Thyroid gland (tissue), 4 donors: ENCODE results near the gene GSG1L. TPM values are rescaled to one million over a fixed set of nuclear protein-coding genes. Genes with fewer than 3 reads are reported as not detected.
"Not testable (repeated sequence)": the region's sequence is repeated elsewhere in the genome, so short reads cannot be mapped to it uniquely, and the experiment has no call there.

Source experiments
- DNase-seq, 2 donors: peaks; one replicate each; pipeline ENCODE4 v3.0.0-alpha.2; 2019
- H3K27ac ChIP-seq, 3 donors: fragments of 200-600 bp; sonication (generic); 1 replicate in 2 of 3; 2 replicates in 1 of 3; pipeline ENCODE4 v1.5.1; 2016 to 2019; ENCODE audit warnings: mild to moderate bottlenecking in 1 of 3, moderate library complexity in 1 of 3
- H3K27me3 ChIP-seq: fragments of 200-600 bp; sonication (generic); one replicate; pipeline ENCODE4 v1.5.1; 2019
- H3K36me3 ChIP-seq, 2 donors: fragments of 200-600 bp; sonication (generic); one replicate each; pipeline ENCODE4 v1.5.1; 2016 to 2019
- H3K4me1 ChIP-seq, 2 donors: fragments of 200-600 bp; sonication (generic); one replicate each; pipeline ENCODE4 v1.5.1; 2017 to 2019
- H3K4me3 ChIP-seq, 3 donors: fragments of 200-600 bp; sonication (generic); replicated peaks in 1 of 3; 1 replicate in 2 of 3; 2 replicates in 1 of 3; pipeline ENCODE4 v1.5.1; 2016; ENCODE audit warnings: mild to moderate bottlenecking in 1 of 3
- H3K9me3 ChIP-seq: fragments of 200-600 bp; sonication (generic); one replicate; pipeline ENCODE4 v1.5.1; 2017
- POLR2A ChIP-seq, 2 donors: fragments of 450-650 bp; IDR thresholded peaks; one replicate each; pipeline ENCODE4 v1.6.1; 2017; ENCODE audit warnings: antibody characterized with exemption in 2 of 2, mild to moderate bottlenecking in 2 of 2, moderate library complexity in 1 of 2
- WGBS, 2 donors: methylation state at CpG; one replicate each; pipeline ENCODE4 v1.1.5; 2017; 5-methylcytosine and 5-hydroxymethylcytosine counted together
- intact Hi-C: fragments of 100-400 bp; cut with DNase I; formaldehyde crosslinking; loops from one replicate; pipeline ENCODE4 v1.15.1; 2023
- total RNA-seq, 4 donors: library from RNA; depleted of rRNA; stranded (reverse); fragments of >200 nt; gene quantifications; one replicate each; pipeline ENCODE4 v1.2.3, GENCODE V29; 2016
- TF ChIP-seq, protein P1 (sequence below), 6 experiments: fragments of 200-600 bp in 3 of 6; fragments of 450-650 bp in 3 of 6; sonication (generic) in 3 of 6; IDR thresholded peaks; one replicate each; pipeline ENCODE4 v1.5.1; 2016 to 2019; ENCODE audit warnings: antibody characterized with exemption in 6 of 6, mild to moderate bottlenecking in 2 of 6, inconsistent platforms in 1 of 6, moderate library complexity in 1 of 6

GSG1L gene
- total RNA-seq, 4 donors from 2014 or later, result not detected

DNA sequence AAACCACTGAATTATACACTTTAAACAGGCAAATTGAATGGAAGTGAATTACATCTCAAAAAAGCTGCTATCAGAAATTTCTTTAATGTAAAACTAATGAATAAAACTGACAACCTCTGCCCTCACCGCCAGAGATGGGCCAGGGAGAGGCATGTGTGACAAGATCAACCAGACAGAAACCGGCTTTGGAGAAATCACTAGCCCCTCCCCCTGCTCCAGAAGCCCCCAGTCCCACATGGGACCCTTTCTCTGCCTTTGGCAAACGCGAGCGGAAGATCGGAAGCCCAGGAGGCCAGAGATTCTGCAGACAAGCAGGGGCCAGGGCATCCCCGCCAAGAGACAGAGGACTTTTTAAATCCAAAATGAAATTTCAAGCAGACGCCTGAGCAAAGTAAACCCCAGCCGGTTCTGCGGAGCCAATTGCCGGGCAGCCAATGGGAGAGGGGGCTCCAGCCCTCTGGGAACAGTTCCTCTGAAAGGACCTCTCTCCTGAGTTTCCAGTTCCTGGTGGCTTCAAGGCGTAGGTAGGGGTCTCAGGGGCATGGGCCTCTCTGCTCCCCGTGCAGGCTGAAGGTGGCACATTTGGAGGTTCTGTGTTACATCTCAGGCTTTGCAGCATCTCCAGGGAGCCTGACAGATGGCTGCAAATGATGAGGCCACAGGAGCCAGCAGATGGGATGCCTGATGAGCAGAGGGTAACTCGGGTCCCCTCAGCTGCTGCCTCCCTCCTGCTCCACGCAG lies 118.1 kb downstream of the GSG1L start:
- intact Hi-C loops, result no loop called here
- TF ChIP-seq, protein P1, sequence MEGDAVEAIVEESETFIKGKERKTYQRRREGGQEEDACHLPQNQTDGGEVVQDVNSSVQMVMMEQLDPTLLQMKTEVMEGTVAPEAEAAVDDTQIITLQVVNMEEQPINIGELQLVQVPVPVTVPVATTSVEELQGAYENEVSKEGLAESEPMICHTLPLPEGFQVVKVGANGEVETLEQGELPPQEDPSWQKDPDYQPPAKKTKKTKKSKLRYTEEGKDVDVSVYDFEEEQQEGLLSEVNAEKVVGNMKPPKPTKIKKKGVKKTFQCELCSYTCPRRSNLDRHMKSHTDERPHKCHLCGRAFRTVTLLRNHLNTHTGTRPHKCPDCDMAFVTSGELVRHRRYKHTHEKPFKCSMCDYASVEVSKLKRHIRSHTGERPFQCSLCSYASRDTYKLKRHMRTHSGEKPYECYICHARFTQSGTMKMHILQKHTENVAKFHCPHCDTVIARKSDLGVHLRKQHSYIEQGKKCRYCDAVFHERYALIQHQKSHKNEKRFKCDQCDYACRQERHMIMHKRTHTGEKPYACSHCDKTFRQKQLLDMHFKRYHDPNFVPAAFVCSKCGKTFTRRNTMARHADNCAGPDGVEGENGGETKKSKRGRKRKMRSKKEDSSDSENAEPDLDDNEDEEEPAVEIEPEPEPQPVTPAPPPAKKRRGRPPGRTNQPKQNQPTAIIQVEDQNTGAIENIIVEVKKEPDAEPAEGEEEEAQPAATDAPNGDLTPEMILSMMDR (IDR thresholded peaks at IDR 0.05), result no peak
- no peak for TF ChIP-seq POLR2A (IDR thresholded peaks at IDR 0.05)
- Histone ChIP-seq H3K4me3 (no peak overlapping the region), H3K27ac (no peak overlapping the region), H3K36me3 (no peaks in the 10 kb centered on the region), H3K4me1 (no peaks in the 10 kb centered on the region), H3K9me3 (no peaks in the 10 kb centered on the region), H3K27me3 (no peaks in the 10 kb centered on the region)
- 30 to 38% methylated on average over 12 to 14 of the region's 15 CpGs for WGBS, 2 donors
- DNase-seq, result no peak

DNA sequence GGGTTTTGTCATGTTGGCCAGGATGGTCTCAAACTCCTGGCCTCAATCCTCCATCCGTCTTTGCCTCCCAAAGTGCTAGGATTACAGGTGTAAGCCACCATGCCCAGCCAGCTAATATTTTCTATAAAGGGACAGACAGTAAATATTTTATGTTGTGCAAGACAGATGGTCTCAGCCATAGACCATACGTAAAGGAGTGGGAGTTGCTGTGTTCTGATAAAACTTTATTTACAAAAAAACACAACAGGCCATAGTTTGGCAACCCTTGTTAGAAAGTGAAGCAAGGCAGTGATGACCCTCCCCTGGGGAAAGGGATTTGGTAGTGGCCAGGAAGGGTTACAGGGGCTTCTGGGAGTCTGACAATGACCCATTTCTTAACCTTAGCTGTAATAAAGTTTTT lies 119.7 kb downstream of the GSG1L start:
- Histone ChIP-seq H3K27me3 (no peaks in the 10 kb centered on the region), H3K9me3 (no peaks in the 10 kb centered on the region), H3K4me1 (no peaks in the 10 kb centered on the region), H3K36me3 (no peaks in the 10 kb centered on the region), H3K27ac (no peak overlapping the region), H3K4me3 (no peak overlapping the region)
- intact Hi-C loops, result no loop called here
- no peak for DNase-seq
- 86 to 91% methylated on average over 2 of the region's 2 CpGs for WGBS, 2 donors
- TF ChIP-seq, protein P1 (IDR thresholded peaks at IDR 0.05), result no peak
- no peak for TF ChIP-seq POLR2A (IDR thresholded peaks at IDR 0.05)

DNA sequence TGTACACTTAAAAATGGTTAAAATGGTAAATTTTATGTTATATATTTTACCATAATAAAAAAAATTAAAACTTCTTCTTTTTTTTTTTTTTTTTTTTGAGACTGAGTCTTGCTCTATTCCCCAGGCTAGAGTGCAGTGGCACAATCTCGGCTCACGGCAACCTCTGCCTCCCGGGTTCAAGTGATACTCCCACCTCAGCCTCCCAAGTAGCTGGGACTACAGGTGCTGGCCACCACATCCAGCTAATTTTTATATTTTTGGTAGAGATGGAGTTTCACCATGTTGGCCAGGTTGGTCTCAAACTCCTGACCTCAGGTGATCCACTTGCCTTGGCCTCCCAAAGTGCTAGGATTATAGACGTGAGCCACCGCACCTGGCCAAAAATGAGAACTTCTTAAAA lies 121.4 kb downstream of the GSG1L start:
- H3K27me3 ChIP-seq, H3K4me3 ChIP-seq, intact Hi-C loops, H3K4me1 ChIP-seq, DNase-seq, H3K36me3 ChIP-seq, H3K27ac ChIP-seq, H3K9me3 ChIP-seq: not testable (repeated sequence)
- 84 to 87% methylated on average over 5 of the region's 5 CpGs for WGBS, 2 donors

DNA sequence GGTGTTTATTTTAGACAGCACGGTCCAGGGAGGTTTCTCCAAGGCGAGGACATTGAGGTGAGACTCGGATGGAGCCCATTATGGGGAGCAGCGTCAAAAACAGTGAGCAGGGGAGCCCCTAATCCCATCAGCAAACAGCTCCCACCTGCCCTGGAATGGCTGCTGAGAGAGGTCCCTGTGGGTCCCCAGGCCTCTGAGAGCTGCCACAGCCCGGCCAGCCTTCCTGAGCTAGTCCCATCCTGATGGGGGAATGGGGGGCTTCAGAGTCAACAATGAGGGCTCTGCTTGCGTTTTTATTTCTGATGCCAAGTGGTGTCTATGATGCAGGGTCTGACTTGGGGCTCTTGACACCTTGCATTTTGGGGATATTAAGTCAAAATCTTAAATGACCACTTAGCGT lies 128.4 kb downstream of the GSG1L start:
- Histone ChIP-seq H3K9me3 (no peaks in the 10 kb centered on the region), H3K27ac (no peak overlapping the region), H3K27me3 (no peaks in the 10 kb centered on the region), H3K36me3 (no peaks in the 10 kb centered on the region), H3K4me3 (no peak overlapping the region), H3K4me1 (no peaks in the 10 kb centered on the region)
- no peak for DNase-seq
- intact Hi-C loops, result no loop called here
- TF ChIP-seq, protein P1 (IDR thresholded peaks at IDR 0.05), result no peak
- TF ChIP-seq POLR2A (IDR thresholded peaks at IDR 0.05), result no peak
- WGBS, 2 donors, result 68 to 73% methylated on average over 7 of the region's 7 CpGs

DNA sequence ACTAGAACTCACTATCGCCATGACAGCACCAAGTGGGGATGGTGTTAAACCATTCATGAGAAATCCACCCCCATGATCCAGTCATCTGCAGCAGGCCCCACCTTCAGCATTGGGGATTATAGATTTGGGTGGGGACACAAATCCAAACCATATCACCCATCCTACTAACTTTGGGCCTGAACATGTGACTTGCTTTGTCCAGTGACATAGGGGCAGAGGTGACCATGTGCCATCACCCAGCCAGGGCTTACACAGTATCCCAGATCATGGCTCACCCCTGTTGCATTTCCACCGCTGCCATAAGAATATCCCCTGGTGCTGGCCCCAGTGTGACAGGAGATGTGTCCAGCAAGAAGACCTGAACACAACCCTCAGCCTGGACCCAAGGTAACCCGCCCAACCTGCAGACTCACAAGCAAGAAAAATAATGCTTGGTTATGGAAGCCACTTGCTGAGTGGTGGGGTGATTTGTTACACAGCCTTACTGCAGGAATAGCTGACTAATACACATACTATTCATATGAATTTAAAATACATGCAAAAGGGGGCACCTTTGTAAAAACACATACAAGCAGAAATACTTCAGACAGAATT lies 130.9 kb downstream of the GSG1L start:
- H3K27ac ChIP-seq, result no peak overlapping the region
- no peaks in the 10 kb centered on the region for H3K27me3 ChIP-seq
- 65 to 78% methylated on average over 3 of the region's 3 CpGs for WGBS, 2 donors
- no peak overlapping the region for H3K4me3 ChIP-seq
- H3K4me1 ChIP-seq, result no peaks in the 10 kb centered on the region
- H3K9me3 ChIP-seq, result no peaks in the 10 kb centered on the region
- TF ChIP-seq POLR2A (IDR thresholded peaks at IDR 0.05), result no peak
- TF ChIP-seq, protein P1 (IDR thresholded peaks at IDR 0.05), result no peak
- H3K36me3 ChIP-seq, result no peaks in the 10 kb centered on the region
- DNase-seq, result no peak
- intact Hi-C loops, result no loop called here
